PFSK-1 (cell line): ENCODE data around the gene NSUN6.

Experiments used
- POLR2AphosphoS5 ChIP-seq: IDR thresholded peaks from 2 replicates; pipeline ENCODE4 v1.6.1; 2012; ENCODE audit warnings: low read depth, mild to moderate bottlenecking, control low read depth, low read length, moderate library complexity
- SIN3A ChIP-seq: IDR thresholded peaks from 2 replicates; pipeline ENCODE4 v1.6.1; 2012; ENCODE audit warnings: mild to moderate bottlenecking, low read length, moderate library complexity, borderline replicate concordance; ENCODE audit not compliant: insufficient read depth
- TAF1 ChIP-seq: IDR thresholded peaks from 2 replicates; pipeline ENCODE4 v1.6.1; 2012; ENCODE audit warnings: low read length, control low read depth, borderline replicate concordance; ENCODE audit not compliant: insufficient read depth
- TF ChIP-seq, protein P1 (sequence below), 2 experiments: IDR thresholded peaks; 2 replicates each; pipeline versions ENCODE4 v1.6.1 to v1.8.0; 2011 to 2012; ENCODE audit warnings: low read depth in 2 of 2, low read length in 2 of 2, control low read depth in 1 of 2, inconsistent platforms in 1 of 2, mild to moderate bottlenecking in 1 of 2, moderate library complexity in 1 of 2; ENCODE audit not compliant: insufficient read depth in 1 of 2

DNA sequence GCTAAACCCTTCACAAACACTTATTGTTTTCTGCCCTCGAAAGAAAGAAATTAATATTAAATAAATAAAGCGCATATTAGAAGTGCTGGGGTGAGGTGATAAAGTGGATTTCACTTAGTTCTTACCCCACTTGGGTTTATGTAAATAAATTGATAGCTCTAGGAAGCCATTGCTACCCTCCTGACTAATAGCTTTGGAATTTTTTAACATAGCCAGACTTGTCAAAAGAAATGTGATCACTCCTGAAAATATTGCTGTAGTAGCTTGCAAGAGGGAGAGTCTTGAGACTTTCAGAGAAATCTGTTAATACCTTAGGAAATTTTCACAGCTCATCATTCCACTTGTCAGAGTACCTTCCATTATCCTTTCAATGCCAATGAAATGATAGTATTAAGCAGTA, 15.4 kb upstream of the NSUN6 start:
- TF ChIP-seq POLR2AphosphoS5 (no peak), SIN3A (no peak), TAF1 (no peak)
- TF ChIP-seq, protein P1, sequence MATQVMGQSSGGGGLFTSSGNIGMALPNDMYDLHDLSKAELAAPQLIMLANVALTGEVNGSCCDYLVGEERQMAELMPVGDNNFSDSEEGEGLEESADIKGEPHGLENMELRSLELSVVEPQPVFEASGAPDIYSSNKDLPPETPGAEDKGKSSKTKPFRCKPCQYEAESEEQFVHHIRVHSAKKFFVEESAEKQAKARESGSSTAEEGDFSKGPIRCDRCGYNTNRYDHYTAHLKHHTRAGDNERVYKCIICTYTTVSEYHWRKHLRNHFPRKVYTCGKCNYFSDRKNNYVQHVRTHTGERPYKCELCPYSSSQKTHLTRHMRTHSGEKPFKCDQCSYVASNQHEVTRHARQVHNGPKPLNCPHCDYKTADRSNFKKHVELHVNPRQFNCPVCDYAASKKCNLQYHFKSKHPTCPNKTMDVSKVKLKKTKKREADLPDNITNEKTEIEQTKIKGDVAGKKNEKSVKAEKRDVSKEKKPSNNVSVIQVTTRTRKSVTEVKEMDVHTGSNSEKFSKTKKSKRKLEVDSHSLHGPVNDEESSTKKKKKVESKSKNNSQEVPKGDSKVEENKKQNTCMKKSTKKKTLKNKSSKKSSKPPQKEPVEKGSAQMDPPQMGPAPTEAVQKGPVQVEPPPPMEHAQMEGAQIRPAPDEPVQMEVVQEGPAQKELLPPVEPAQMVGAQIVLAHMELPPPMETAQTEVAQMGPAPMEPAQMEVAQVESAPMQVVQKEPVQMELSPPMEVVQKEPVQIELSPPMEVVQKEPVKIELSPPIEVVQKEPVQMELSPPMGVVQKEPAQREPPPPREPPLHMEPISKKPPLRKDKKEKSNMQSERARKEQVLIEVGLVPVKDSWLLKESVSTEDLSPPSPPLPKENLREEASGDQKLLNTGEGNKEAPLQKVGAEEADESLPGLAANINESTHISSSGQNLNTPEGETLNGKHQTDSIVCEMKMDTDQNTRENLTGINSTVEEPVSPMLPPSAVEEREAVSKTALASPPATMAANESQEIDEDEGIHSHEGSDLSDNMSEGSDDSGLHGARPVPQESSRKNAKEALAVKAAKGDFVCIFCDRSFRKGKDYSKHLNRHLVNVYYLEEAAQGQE (IDR thresholded peaks at IDR 0.05; ENCODE audit: insufficient read depth in 1 of 2, low read depth in 2 of 2, low read length in 2 of 2) = no peak
